GF-D8 (cell line): ENCODE measurements around the gene DYNC1LI1.
"Not testable (repeated sequence)": the region's sequence is repeated elsewhere in the genome, so short reads cannot be mapped to it uniquely, and the experiment has no call there.

Source experiments
- DNase-seq: peaks from one replicate; lab custom pipeline; 2025; lab: John Stamatoyannopoulos, UW

The DYNC1LI1 gene

DNA sequence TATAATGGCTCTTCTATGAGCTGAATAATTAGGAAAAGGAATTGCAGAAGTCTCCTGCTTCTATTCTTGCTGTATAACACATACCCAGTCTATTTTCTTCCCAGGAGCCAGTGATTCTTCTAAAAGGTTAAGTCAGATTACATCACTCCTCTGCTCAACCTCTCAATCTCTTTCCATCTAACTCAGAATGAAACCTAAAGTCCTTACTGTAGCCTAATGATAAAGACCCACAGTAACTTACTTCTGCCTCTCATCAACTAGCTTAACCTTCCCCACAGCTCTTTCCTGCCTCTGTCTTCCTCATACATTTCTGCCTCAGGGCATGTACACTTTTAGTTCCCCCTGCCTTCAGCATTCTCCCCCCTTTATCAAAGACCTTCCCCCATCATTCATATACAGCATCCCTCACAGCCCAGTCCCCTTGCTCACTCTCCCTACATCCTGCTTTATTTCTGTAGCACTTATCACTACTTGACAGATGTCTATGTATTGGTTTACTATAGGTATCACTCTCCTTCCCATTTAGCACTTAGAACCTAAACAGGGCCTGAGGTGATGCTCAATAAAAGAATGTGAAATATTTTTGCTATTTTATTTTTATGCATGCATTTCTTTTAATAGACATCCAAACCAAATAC, 39.5 kb downstream of the DYNC1LI1 start:
- no peak for DNase-seq

DNA sequence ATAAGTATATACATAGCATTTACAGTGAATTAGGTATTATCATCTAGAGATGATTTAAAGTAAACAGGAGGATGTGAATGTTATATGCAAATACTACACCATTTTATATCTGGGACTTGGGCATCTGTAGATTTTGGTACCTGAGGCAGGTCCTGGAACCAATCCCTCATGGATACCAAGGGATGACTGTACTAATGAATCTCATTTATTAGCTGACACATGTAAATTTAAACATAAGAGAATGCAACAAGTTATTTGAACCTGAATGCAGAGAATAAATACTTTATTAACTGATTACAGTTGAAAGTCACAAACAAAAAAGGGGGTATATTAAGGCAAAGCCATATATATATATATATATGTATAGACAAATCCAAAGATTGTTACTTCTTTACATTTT, 44.9 kb downstream of the DYNC1LI1 start:
- DNase-seq: no peak

DNA sequence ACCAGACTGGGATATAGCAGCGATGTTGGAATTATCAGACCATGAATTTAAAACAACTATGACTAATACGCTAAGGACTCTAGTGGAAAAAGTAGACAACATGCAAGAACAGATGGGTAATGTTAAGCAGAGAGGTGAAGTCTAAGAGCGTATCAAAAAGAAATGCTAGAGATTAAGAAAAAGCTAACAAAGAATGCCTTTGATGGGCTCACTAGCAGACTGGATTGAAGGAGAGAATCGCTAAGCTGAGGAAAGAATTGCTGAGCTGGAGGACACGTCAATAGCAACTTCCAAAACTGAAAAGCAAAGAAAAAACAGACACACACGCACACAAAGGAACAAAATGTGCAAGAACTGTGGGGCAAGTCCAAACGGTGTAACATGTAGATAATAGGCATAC, 48.0 kb downstream of the DYNC1LI1 start:
- DNase-seq: no peak

DNA sequence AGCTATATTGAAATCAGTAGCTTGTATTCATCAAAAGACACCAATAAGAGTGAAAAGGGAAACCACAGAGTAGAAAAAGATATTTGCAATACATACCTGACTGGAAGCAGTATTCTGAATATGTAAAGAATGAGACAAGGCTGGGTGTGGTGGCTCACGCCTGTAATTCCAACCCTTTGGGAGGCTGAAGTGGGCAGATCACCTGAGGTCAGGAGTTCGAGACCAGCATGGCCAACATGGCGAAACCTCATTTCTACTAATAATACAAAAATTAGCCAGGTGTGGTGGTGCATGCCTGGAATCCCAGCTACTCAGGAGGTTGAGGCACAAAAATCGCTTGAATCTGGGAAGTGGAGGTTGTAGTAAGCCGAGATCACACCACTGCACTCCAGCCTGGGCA, 51.7 kb downstream of the DYNC1LI1 start:
- not testable (repeated sequence) for DNase-seq

DNA sequence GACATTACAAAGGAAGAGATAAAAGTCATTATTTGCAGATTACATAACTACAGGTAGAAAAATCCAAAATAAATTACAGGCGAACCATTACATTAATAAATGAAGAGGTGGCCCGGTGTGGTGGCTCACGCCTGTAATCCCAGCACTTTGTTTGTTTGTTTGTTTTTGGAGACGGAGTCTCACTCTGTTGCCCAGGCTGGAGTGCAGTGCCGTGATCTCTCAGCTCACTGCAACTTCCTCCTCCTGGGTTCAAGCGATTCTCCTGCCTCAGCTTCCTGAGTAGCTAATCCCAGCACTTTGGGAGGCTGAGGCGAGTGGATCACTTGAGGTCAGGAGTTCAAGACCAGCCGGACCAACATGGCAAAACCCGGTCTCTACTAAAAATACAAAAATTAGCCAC, 53.9 kb downstream of the DYNC1LI1 start:
- DNase-seq: not testable (repeated sequence)

DNA sequence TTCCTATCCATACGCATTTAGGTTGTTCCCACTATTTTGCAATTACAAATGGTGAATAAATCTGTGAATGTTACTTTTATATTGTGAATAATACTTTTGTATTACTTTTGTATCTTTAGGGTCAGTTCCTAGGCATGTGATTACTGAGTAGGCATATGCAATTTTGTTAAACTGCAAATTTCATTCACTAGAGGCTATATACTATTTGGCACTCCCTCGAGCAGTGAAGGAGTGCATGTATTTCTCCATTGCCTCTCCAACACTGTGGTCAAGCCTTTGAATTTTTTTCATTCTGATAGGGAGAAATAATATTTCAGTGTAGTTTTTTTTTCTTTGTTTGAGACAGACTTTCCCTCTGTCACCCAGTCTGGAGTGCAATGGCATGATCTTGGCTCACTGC, 59.7 kb downstream of the DYNC1LI1 start:
- DNase-seq: no peak

DNA sequence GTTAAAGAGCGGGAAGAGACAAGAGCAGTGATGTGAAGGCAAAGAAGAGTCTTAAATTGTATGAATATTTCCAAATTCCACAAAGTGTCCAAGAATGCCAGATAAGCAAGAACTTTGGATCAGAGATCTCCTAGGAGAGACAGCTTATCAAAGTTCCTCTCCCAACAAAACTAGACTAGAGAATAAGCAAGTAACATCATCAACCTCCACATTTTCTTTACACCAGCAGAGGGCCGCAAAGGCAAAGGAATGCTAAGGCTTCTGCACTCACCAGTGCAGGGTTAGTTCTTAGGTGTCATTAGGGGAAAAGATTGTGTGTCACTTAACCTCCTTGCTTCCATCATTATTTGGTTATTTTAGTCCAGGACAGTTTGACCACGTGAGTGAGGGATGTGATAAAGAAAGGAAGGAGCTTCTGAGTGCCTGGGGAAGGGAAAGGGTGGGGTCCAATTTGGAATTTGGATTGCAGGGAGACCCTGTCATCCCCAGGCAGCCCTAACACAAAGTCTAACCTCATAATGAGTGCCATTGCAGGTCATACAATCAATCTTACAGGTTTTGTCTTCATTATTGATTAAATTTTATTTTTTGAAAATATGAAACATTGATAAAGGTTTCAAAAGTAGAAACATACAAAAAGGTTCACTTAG, 60.5 kb downstream of the DYNC1LI1 start:
- DNase-seq: peak; percentile 26

DNA sequence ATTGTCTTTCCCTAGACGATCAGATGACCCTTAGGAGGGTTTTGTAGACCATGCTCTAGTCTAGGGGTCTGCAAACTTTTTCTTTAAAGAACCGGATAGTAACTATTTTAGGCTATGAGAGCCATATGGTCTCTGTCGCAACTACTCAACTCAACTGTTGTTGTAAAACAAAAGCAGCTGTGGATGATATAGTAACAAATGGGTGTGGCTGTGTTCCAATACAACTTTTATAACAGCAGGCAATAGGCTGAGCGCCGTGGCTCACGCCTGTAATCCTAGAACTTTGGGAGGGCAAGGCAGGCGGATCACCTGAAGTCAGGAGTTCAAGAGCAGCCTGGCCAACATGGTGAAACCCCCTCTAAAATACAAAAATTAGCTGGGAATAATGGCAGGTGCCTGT, 61.9 kb downstream of the DYNC1LI1 start:
- DNase-seq: no peak

DNA sequence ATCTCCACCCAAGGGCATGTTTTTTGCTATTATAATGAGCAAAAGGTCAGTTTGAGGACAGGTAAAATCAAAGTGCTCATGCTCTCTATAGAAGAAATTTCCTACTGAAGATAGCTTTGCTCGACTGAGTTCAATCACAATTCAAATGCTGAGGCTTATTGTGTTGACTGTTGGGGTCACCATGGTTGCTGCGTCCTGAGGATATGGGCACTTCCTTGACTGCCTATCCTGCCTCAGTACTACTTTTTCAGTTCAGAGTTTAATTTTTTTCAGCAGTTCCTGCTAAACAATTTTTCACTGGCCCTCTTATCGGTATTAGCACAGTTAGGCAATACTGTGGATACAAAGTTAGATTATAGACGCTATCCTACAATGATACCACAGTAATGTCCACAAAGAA, 64.2 kb downstream of the DYNC1LI1 start:
- DNase-seq: no peak

DNA sequence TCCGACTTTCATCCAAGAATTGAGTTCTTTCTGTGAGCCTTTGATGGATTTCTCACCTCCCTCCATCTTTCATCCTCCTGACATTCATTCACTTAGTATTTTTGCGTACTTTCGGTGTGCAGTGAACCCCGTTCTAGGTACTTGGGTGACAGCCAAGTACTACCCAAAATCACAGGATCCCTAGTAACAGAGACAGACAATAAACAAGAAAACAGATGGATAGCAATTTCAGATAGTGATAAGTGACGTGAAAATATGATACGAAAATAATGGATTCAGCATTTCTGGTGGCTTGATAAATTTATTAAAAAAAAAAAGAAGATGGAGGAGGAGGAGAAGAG, 67.7 kb downstream of the DYNC1LI1 start:
- no peak for DNase-seq

DNA sequence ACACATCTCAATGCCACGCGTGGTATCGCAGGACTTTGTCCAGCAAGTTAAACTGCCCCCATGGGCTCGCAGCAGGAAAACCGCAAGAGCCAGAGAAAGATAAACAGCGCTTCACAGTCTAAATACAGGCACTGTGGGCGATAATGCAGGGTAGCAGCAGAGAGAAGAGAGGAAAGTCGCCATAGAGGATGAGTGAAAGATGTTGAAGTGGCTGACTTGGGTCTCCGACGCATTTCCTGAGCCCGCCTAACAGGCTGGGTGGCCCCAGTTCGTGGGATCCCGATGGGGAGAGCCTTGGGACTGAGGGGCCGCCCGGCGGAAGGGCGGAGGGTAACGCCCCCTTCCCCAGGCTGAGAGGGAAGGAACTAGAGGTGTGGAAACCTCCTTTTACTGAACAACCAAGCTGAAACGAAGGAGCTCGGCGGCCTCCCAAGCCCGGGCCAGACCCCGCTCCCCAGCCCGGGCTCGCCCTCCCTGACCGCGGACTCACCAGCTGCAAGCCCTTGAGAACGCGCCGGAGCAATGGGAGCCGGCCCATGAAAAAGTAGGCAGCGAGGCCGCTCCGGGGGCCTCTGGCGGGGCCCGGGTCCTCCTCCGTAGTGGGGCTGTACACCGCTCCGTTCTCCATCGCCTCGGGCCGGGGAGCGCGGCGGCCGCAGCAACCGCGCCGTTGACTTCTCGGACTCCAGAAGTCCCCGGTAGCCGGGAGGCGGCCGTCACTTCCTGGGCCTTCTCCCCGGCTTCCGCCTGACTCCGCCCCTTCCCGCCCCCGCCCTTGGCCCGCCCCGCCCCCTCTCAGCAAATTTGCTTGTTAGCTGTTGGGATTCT, 68.3 kb downstream of the DYNC1LI1 start, which contains the start of gene CMTM6:
Gene CMTM6, minus strand, starts transcription at position 735 of the 828 bp plus-strand sequence. Its CDS starts 107 bp downstream, at position 628.
- DNase-seq: peak; percentile 78

DNA sequence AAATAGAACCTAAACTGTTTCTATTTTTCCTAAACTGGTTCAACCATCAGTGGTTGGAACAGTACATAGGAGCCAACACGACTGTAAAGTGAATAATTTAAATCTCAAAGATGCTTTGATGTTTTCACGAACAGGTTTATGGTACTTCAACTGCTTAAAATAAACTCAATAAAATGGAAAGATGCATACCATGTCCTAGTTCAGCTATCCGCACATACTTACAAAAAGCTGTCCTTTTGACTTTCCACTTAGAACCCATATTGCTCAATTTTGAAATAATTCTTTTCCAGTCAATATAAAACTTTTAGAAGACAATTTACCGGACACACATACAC, 68.9 kb downstream of the DYNC1LI1 start:
- no peak for DNase-seq

DNA sequence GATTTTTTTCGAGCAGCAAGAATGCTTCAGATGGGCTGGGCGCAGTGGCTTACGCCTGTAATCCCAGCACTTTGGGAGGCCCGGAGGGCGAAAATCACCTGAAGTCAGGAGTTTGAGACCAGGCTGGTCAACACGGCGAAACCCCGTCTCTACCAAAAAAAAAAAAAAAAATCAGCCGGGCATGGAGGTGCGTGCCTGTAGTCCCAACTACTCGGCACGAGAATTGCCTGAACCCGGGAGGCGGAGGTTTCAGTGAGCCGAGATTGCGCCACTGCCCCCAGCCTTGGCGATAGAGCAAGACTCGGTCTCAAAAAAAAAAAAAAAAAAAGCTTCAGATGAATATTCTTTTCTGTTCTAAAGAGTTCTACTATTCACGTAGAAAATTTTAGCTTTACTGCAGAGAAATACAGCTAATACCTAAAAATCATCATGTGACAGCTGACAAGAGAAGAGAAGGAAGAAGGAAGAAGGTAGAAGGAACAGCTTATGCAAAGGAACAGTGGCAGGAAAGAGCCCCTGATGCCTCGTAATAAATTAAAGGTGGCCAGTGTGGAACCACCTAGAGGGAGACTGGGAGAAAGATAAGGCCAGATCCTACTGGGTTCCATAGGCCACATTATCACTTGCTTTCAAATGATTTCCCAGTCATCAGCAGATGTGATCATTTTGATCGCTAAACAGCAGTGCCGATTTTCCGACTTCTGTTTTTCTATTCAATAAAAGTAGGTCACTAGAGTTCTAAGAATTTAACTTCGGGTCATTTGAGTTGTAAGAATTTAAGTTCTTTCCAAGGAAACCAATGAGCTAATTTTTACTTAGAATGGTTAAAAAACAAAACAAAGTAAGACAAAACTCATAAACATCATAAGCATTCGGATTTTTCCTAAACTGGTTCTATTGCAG, 69.5 kb downstream of the DYNC1LI1 start:
- DNase-seq: peak; percentile 15

DNA sequence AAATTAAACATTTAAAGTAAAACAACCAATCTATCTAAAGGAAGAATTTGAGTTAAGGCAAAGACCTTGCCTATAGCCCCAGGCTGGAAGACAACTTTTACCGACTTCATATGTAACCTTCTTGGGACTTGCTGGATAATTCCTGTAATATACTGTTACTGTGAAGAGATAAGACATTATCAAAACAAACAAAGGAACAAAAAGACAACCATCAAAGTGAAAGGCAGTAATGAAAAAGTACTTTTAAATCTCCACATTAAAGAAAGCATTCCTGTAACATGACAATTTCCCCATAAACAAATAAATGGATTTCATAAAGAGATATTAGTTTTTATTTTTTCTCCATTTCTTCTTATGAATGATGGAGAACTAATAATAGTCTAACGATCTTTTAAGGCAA, 70.4 kb downstream of the DYNC1LI1 start:
- DNase-seq: no peak

DNA sequence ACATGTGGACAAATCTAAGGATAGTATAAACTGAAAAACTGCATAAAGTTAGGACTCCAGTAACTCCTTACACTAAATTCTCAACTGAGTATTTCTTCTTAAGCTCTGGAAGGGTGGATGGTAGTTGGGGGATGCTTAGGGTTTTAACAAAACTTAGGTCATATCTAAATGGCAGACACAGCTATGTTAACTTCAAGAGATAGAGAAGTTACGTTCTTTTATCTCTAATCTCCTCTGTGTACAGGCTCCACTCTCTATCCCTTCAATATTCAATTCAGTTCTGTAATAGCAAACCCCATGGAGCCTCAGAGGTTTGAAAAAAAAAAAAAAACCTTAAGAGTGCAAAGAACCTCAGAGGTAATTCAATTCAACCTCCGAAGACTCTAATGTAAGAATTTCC, 71.1 kb downstream of the DYNC1LI1 start:
- no peak for DNase-seq

DNA sequence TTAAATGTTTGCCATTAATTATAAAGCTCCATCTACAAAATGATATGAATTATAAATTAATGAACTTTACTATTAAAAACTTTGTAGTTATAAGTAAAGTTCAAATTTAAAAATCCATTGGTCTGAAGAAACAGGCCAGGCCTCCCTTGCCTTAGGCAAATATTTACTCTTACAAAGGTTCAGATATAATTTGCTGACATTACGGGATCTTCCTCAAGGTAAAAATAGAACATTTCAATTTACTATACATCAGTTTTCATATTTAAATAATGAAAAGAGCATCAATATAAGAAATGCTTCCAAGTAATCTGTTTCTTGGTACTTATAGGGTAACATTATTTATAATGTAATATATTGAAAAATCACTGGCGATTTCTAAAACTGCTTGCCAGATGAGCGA, 71.7 kb downstream of the DYNC1LI1 start:
- DNase-seq: no peak

DNA sequence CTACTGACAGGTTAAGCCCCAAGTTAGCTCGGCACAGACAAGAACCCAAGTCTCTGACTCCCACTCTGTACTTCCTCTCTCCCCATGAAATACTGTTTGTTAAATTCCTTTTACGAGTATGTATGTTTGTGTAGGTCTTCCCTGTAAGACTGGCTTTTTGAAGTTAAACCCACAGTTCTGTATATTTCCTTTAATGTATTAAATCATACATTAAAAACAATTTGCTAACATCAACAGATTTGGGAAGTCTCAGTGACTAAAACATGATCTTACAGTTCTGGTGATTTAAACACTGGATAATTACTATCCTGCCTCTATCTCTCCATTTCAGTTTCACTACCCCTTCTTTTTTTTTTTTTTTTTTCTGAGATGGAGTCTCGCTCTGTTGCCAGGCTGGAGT, 72.4 kb downstream of the DYNC1LI1 start:
- no peak for DNase-seq

DNA sequence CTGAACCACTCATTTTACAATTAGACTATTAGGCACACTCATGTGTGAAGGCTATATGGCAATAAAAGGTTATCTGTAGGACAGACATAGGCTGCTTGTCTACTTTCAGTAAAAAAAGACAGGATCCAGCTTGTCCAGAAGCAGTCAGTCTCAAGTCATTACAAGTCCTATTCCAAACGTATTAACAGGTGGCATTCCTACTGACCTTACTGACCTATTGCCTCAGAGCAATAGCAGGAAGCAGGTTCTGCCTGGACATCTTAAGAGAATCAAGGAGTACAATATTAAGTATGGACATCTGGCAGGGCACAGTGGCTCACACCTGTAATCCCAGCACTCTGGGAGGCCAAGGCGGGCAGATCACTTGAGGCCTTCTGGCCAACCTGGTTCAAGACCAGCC, 75.0 kb downstream of the DYNC1LI1 start:
- no peak for DNase-seq

DNA sequence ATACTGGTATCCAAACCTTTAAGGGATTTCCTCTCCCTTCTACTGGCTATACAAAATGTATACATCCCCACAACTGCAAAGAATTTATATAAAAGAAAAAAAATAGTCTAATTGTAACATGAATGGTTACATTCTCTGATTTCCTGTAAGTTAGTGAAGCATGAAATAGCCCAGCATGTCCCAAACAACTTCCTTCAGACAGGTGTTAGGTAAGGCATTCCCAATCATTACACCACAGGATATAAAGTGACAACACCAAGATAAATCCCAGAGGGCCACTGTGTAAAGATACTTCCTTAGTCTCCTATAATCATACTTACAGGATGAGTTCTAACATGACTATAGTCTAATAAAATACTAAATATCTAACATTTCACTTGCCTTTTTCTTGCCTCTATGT, 75.6 kb downstream of the DYNC1LI1 start:
- DNase-seq: no peak

DNA sequence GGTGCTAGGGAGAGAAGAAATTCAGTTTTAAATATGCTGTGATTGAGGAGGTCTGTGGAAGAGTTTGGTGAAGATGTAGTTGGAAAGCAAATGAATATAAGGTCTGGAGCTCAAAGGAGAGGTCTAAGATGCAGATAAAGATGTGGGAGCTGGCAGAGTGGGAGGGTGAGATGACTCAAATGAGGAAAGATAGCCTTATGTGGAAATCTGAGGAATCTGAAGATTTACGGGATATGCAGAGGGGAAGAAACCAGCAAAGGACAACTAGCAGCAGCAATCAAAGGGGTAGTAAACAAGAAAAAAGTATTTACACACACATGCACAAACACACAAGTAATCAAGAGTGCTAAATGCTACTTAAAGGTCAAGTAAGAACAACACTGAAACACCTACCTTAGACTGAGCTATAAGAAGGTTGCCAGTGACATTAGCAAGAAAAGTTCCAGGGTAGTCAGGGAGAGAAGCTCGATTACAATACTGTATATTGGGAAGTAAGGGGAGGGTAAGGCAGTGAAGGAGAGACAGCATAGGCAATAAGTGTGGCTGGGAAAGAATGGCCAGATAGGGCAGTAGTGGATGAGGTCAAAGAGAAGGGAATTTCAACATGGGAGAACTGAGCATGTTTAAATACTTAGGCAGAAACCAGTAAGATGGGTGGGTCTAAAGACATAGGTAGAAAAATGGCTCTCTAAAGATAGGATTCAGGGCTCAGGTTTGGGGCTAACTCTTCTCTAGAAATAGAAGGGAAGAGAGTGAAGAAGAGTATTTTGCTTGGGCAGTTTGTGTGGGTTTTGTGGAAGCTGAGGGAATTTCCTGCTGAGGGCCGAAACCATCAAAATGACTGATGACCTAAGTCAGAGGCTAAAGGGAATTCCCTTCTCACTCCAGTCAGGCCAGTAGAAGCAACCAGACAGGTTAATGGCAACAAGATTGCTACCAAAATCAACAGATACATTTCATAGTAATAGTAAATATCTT, 76.9 kb downstream of the DYNC1LI1 start:
- no peak for DNase-seq
